ACC112 (cell line): ENCODE measurements around the gene HECTD4.

Source experiments
- H2AFZ ChIP-seq: fragments of 200-600 bp; sonication (generic); one replicate; pipeline ENCODE4 v1.6.0; 2017; ENCODE audit warnings: antibody characterized with exemption, low read length; ENCODE audit not compliant: unreplicated experiment
- H3K27ac ChIP-seq: fragments of 200-600 bp; sonication (generic); 2 replicates; pipeline ENCODE4 v1.5.1; 2014; ENCODE audit warnings: low read depth, mild to moderate bottlenecking, antibody characterized with exemption, low read length, moderate library complexity
- H3K27me3 ChIP-seq: fragments of 200-600 bp; sonication (generic); 2 replicates; pipeline ENCODE4 v1.6.1; 2014; ENCODE audit warnings: mild to moderate bottlenecking, antibody characterized with exemption, low read length, moderate library complexity, mixed read lengths; ENCODE audit not compliant: insufficient read depth
- H3K36me3 ChIP-seq: fragments of 200-600 bp; sonication (generic); 2 replicates; pipeline ENCODE4 v1.6.1; 2016; ENCODE audit warnings: mild to moderate bottlenecking, antibody characterized with exemption, low read length, moderate library complexity, mixed read lengths; ENCODE audit not compliant: insufficient read depth
- H3K4me1 ChIP-seq: fragments of 200-600 bp; sonication (generic); one replicate; pipeline ENCODE4 v1.6.1; 2016; ENCODE audit warnings: low read length, mixed read lengths; ENCODE audit not compliant: insufficient read depth, unreplicated experiment, control insufficient read depth
- H3K4me3 ChIP-seq: fragments of 200-600 bp; sonication (generic); 2 replicates; pipeline ENCODE4 v1.5.1; 2014; ENCODE audit warnings: mild to moderate bottlenecking, low read depth, low read length
- H3K79me2 ChIP-seq: fragments of 200-600 bp; sonication (generic); one replicate; pipeline ENCODE4 v1.6.0; 2016; ENCODE audit warnings: low read length; ENCODE audit not compliant: control insufficient read depth, unreplicated experiment, insufficient read depth

Gene HECTD4

DNA sequence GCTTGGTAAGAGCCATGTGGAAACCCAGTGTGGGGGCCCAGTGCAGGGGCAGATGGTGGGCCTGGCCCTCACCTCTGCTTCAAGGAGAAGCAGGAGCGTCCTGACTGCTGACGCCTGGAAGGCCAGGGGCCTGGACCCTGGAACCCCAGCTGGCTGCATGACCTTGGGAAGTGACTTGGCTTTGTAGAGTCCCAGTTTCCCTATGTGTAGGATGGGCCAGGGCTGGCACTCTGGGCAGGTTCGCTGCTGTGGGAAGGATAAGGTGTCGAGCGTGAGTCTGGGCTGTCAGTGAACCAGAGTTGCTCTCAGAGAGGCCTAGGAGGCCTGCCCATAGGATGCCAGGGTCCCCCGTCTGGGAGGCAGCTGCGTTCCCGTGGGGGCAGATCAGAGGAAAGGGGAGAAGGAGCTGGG is 213.7 kb downstream of the HECTD4 start:
- no peaks in the 10 kb centered on the region for H3K36me3 ChIP-seq
- H3K79me2 ChIP-seq: no peaks in the 10 kb centered on the region
- no peak overlapping the region for H2AFZ ChIP-seq
- no peaks in the 10 kb centered on the region for H3K4me1 ChIP-seq
- no peak overlapping the region for H3K27ac ChIP-seq
- H3K4me3 ChIP-seq: no peak overlapping the region
- no peaks in the 10 kb centered on the region for H3K27me3 ChIP-seq

DNA sequence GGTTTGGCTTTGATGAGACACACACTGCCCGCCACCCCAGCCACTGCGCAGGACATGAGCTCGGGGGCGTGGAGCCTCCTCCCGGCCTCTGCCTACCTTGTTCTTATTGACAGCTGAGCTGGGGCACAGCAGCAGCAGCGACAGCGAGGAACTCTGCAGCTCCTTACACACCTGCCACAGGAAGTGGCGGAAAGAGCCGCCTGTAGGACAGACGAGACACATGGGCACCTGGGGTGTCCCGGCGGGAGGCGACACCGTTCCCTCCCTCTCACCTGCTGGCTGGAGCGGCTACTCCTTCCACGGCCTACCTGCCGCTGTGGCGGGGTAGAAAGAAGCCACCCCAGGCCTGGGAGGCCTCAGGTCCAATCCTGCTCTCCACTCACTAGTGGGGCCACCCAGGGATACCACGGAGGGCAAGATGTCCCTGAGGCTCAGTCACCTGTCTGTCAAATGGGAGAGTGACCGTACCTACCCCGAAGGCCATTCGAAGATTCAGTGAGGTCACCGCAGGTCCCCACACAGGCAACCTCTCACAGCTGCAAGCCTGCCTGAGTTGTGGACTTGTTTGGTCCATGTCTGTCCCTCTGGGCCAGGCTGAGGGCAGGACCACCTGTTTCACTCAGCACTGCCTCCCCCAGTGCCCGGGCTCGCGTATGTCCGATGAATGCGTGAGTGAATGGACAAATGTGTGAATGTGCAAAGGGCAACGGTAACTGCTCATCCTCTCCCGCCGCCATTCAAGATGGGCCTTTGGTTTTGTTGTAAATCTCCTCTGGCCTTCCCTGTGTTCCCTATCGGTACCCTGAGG is 214.3 kb downstream of the HECTD4 start:
- no peak overlapping the region for H2AFZ ChIP-seq
- no peak overlapping the region for H3K27ac ChIP-seq
- no peak overlapping the region for H3K4me3 ChIP-seq
- no peaks in the 10 kb centered on the region for H3K4me1 ChIP-seq
- H3K27me3 ChIP-seq: no peaks in the 10 kb centered on the region
- H3K79me2 ChIP-seq: no peaks in the 10 kb centered on the region
- H3K36me3 ChIP-seq: no peaks in the 10 kb centered on the region

DNA sequence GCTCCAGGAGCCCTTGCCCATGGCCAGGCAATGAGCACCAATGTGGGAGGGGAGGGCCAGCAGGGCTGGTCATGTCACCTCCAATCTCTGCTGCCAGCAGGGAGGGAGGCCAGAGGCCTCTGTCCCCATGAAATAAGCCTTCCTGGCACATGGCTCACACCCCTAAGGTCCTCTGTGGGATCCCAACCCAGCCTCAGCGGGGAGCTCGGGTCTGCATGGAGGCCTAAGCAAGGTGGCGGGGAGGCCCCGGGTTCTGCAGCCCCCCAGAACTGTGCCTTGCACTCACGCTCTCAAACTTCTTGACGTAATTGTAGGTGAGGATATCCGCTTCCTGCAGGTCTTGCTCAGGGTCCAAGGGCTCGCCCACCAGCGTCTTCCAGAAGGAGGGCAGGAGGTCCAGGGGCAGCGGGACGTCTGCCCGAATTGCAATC is 215.2 kb downstream of the HECTD4 start:
- Histone ChIP-seq H3K36me3 (peaks cover 4% of the 10 kb centered on the region; the same call in 1 of the 2 replicates), H3K27ac (no peak overlapping the region), H2AFZ (no peak overlapping the region), H3K79me2 (no peaks in the 10 kb centered on the region), H3K4me1 (no peaks in the 10 kb centered on the region), H3K27me3 (no peaks in the 10 kb centered on the region), H3K4me3 (no peak overlapping the region)

DNA sequence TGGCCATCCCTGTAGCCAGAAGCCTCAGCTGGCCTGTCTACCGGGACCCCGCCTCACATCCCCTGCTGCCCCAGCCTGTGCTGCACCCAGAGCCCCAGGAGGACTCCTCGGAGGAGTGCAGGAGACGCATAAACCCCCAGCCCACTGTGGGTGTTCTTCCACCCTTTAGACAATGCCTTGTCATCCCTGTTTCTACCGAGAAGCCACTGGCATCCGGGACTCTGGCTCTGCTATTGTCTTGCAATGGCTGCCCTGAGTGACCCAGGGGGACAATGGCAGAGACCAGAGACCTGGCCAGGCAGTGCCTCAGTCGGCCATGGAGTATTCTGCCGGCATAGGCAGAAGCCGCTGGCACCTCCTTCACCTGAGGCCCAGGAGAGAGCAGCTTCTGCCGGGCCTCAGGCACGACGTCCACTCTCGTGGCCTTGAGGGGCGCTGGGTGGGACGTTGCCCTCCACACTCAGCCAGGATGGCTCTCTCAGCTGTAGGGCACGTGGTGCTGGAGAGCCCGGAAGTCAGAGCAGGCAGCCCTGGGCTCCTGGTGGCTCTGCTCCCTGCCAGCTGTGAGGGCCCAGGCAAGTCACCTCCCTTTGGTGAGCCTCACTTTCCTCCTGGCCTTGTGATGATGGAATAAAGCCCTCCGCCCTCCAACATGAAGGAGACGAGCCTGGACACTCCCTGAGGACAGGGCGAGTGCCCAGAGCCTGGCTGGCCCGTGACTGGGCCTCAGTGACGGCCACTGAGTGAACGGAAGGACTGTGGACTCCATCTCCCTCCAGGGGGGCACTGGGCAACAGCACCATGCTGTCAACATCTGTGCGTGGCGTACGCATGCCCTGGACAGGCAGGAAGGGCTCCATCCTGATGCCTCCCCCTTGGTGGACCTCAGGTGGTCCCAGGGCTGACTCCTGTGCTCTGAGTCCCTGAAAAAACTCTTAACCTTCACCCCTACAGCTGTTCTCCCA is 215.9 kb downstream of the HECTD4 start:
- Histone ChIP-seq H3K4me1 (no peaks in the 10 kb centered on the region), H3K79me2 (no peaks in the 10 kb centered on the region), H2AFZ (no peak overlapping the region), H3K36me3 (peaks cover 9% of the 10 kb centered on the region; the same call in 1 of the 2 replicates), H3K27me3 (no peaks in the 10 kb centered on the region), H3K27ac (no peak overlapping the region), H3K4me3 (no peak overlapping the region)

DNA sequence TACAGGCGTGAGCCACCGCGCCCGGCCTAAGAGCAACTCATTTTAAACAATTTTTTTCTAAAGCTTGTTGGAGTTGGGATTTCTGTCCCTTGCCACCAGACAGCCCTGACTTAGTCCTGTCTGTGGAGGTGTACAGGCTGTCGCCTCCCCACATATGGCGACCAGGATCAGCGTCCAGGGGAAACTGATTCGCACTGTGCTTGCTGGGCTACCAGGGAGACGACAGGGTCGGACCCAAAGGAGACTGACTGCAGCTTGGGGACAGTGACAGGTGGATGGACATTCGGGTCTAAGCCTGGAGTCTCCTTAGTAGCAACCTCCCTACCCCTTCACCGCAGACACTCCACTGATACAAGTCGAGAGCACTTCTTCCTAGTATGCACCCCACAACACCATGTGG is 216.6 kb downstream of the HECTD4 start:
- no peaks in the 10 kb centered on the region for H3K79me2 ChIP-seq
- H3K27me3 ChIP-seq: no peaks in the 10 kb centered on the region
- no peak overlapping the region for H3K4me3 ChIP-seq
- no peak overlapping the region for H2AFZ ChIP-seq
- H3K36me3 ChIP-seq: peaks cover 11% of the 10 kb centered on the region; the same call in 1 of the 2 replicates
- no peaks in the 10 kb centered on the region for H3K4me1 ChIP-seq
- H3K27ac ChIP-seq: no peak overlapping the region

DNA sequence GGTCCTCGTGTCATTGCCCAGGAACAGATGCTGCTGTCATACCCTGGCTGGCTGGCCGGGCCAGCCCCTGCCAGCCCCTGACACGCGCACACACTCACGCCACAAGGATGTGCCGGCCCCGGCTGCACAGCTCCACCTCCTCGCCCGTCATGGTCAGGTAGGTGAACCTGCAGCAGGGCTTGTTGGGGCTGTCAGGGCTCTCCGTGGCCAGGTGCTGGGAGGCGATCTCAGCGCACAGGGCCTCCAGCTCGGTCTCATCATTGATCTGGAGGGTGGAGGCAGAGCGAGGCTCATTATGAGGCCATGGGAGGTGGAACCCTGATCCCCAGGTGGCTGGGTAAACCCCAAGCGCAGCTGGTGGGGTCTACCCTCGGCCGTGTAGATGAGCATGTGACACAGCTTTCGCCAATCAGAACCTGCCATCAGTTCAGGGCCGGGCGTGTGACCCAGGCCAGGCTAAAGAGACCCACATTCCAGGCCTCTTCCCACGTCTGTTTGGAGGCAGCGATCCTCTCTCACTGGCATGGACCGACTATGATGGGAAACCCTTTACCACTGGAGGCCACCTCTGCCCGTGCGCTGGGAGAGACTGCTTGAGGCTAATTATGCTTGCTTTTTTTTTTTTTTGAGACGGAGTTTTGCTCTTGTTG is 218.1 kb downstream of the HECTD4 start:
- no peaks in the 10 kb centered on the region for H3K4me1 ChIP-seq
- no peaks in the 10 kb centered on the region for H3K79me2 ChIP-seq
- no peak overlapping the region for H3K4me3 ChIP-seq
- peaks cover 22% of the 10 kb centered on the region; the same call in 1 of the 2 replicates for H3K36me3 ChIP-seq
- H3K27ac ChIP-seq: no peak overlapping the region
- no peak overlapping the region for H2AFZ ChIP-seq
- no peaks in the 10 kb centered on the region for H3K27me3 ChIP-seq

DNA sequence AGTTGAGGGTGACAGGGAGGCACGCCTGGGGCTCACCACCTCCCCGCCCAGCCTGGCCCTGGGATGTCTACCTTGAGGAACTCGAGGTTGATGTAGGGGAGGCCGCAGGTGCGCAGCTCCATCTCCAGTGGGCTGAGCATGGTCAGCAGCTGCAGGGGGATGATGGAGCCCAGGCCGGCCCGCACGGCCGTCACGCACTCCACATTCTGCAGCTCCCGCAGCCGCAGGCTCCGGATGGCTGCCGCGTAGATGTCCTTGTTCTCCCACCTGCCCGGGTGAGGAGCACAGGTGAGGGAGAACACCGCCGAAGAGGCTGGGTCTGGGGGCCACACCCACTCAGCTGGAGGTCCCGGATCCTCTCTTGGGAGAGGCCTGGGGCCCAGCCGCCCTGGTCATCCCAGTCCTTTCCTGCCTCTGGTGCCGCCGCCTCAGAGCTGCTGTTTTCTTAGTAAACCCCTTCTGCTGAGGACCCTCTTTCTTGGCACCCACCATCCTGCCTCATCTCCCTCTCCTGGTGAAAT is 218.7 kb downstream of the HECTD4 start:
- Histone ChIP-seq H3K4me3 (no peak overlapping the region), H3K36me3 (peaks cover 23% of the 10 kb centered on the region; the same call in 1 of the 2 replicates), H3K27me3 (no peaks in the 10 kb centered on the region), H3K79me2 (no peaks in the 10 kb centered on the region), H3K4me1 (no peaks in the 10 kb centered on the region), H2AFZ (no peak overlapping the region), H3K27ac (no peak overlapping the region)

DNA sequence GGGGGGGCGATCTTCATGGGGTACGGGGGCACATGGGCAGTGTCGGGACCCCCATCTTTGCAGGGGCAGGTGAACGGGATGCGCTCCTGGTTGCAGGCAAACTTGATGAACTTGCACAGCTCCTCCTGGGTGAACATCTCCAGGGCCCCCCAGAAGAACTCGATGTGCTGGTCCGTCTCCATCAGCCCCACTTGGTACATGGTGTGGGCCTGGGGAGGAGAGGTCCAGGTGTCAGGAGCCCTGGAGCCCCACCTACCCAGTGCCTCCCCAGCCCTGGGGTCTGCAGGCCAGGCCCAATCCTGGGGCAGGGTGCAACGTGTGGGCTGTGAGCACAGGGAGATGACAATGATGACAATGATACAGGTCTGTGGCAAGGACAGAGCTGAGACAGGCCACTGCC is 219.2 kb downstream of the HECTD4 start:
- no peaks in the 10 kb centered on the region for H3K79me2 ChIP-seq
- H3K36me3 ChIP-seq: peaks cover 23% of the 10 kb centered on the region; the same call in 1 of the 2 replicates
- no peak overlapping the region for H3K4me3 ChIP-seq
- no peak overlapping the region for H3K27ac ChIP-seq
- no peak overlapping the region for H2AFZ ChIP-seq
- no peaks in the 10 kb centered on the region for H3K4me1 ChIP-seq
- no peaks in the 10 kb centered on the region for H3K27me3 ChIP-seq

DNA sequence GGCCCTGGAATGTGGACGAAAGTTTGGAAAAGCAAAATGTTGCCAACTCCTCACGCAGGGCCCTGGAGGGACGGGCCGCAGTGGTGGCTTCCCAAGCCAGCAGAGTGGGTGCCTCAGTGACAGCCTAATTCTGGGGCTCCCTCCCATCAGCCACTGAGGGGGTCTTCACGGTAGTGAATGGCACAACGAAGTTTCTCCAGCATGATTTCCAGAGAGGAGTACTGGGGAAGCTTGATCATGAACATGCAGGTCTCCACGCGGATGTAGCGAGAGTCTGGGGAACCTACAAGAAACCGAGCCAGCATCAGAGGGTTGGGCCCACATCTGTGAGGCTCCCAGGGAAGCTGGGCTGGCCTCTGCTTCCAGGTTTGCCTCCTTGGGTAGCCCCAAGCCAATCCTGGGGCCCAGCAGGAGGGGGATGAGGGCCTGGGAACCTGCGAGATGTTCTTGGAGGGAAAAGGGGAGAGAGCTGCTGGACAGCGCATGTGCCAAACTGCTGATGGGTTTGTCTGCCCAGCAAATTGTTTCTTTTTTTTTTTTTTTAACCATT is 219.9 kb downstream of the HECTD4 start:
- Histone ChIP-seq H3K4me1 (no peaks in the 10 kb centered on the region), H3K36me3 (peaks cover 23% of the 10 kb centered on the region; the same call in 1 of the 2 replicates), H3K79me2 (no peaks in the 10 kb centered on the region), H3K27me3 (no peaks in the 10 kb centered on the region), H3K27ac (no peak overlapping the region), H2AFZ (no peak overlapping the region), H3K4me3 (no peak overlapping the region)

DNA sequence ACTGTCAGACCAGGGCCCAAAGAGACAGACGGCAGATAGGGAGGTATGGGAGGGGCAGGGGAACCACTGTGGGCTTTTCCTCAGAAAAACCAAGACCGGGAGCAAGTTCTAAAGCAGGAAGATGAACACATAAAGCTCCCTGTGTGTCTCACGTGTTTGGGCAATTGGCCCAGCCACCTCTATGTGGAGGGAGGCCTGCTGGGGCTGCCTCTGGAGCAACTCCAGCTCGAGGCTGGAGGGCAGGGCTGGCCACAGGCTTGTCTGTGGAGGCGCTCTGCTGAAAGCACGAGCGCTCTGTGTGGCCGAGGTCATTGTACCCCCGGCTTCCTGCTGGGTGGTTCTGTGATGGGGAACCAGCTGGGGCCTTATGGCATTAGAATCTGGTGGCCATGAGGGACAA is 220.5 kb downstream of the HECTD4 start:
- Histone ChIP-seq H3K79me2 (no peaks in the 10 kb centered on the region), H3K27ac (no peak overlapping the region), H3K4me1 (no peaks in the 10 kb centered on the region), H3K4me3 (no peak overlapping the region), H3K27me3 (no peaks in the 10 kb centered on the region), H2AFZ (no peak overlapping the region), H3K36me3 (peaks cover 23% of the 10 kb centered on the region; the same call in 1 of the 2 replicates)
